Activated T-cell treated with anti-CD3 and anti-CD28 coated beads, Interleukin-2, amount 50 U/mL, for 4 hours (primary cell): ENCODE measurements around the gene TSPAN18. TPM values are rescaled to one million over a fixed set of nuclear protein-coding genes. Genes with fewer than 3 reads are reported as not detected.

Source experiments
- ATAC-seq, 2 donors: fragments of 200-7000 bp; cut with Tn5 transposase; one replicate each; pipeline ENCODE4 v1.10.0; 2021
- DNase-seq: peaks from one replicate; pipeline ENCODE4 v3.0.0-alpha.2; 2020
- H3K27me3 Mint-ChIP-seq: one replicate; pipeline ENCODE4 v1.8.0; 2021; ENCODE audit warnings: low read depth, mixed read lengths
- H3K36me3 Mint-ChIP-seq: one replicate; pipeline ENCODE4 v1.8.0; 2022; ENCODE audit warnings: mixed read lengths; ENCODE audit not compliant: insufficient read depth
- H3K4me1 Mint-ChIP-seq: one replicate; pipeline ENCODE4 v1.8.0; 2021; ENCODE audit warnings: low read depth, mixed read lengths
- H3K4me3 Mint-ChIP-seq: one replicate; pipeline ENCODE4 v1.8.0; 2021; ENCODE audit warnings: mild to moderate bottlenecking, moderate library complexity, mixed read lengths
- H3K9me3 Mint-ChIP-seq: one replicate; pipeline ENCODE4 v1.8.0; 2021; ENCODE audit warnings: mixed read lengths
- total RNA-seq, 3 donors: library from RNA; stranded (reverse); gene quantifications; one replicate each; pipeline ENCODE4 v1.2.1, GENCODE V29; 2021

TSPAN18 gene
- total RNA-seq, 3 donors from 2014 or later = 0.84 to 2.0 (median 1.5) TPM

DNA sequence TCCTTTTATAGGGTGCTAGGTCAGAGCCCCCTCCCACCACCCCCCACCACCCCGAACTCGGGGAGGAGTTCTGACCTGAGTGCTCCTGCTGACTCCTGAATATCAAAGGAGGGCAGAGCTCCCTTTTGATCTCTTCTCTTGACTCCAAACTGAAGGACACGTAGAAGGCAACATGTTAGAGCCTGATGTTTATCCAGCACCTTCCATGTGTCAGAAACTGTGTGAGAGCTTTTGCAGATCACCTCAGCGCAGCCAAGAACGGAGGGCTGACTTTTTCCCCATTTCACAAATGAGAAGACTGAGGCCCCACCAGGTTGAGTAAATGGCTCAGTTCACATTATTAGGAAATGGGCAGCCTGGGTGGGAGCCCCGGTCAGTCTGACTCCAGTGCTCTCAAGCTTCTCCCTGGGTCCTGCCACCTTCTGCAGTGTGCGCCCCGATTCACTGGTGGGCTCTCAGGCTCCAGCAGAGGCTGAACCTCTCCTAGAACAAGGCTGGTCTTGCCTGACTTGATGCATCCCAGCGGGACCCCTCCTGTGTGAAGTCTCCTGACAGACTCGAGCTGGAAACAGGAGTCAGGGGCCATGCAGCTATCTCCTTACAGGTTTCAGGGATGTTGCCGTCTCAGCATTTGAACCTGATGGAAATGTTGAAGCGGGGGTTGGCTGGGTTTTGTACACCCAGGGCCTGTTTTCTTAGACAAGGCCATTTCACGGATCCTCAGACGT is 98.5 kb downstream of the TSPAN18 start:
- H3K36me3 Mint-ChIP-seq = peaks cover 4% of the 10 kb centered on the region
- peaks cover 4% of the 10 kb centered on the region for H3K4me1 Mint-ChIP-seq
- no peak overlapping the region for H3K4me3 Mint-ChIP-seq
- DNase-seq (no peak), ATAC-seq (no peak)
- H3K9me3 Mint-ChIP-seq = no peaks in the 10 kb centered on the region
- no peaks in the 10 kb centered on the region for H3K27me3 Mint-ChIP-seq

- DNase-seq = no peak
- no peaks in the 10 kb centered on the region for H3K4me1 Mint-ChIP-seq
- ATAC-seq = no peak
These were observed 100.3 kb downstream of the TSPAN18 start for GRCh38 chr11:44826922-44827643.

GRCh38 chr11:44828296-44828695 is 101.5 kb downstream of the TSPAN18 start:
- H3K27me3 Mint-ChIP-seq = no peaks in the 10 kb centered on the region
- DNase-seq (no peak), ATAC-seq (no peak)
- H3K4me1 Mint-ChIP-seq = no peaks in the 10 kb centered on the region
- no peaks in the 10 kb centered on the region for H3K9me3 Mint-ChIP-seq
- no peak overlapping the region for H3K4me3 Mint-ChIP-seq
- H3K36me3 Mint-ChIP-seq = peaks cover 10% of the 10 kb centered on the region

More at GRCh38 chr11:44826922-44827643, 100.3 kb downstream of the TSPAN18 start:
- Mint-ChIP-seq H3K36me3 (peaks cover 10% of the 10 kb centered on the region), H3K4me3 (no peak overlapping the region), H3K9me3 (no peaks in the 10 kb centered on the region), H3K27me3 (no peaks in the 10 kb centered on the region)

DNA sequence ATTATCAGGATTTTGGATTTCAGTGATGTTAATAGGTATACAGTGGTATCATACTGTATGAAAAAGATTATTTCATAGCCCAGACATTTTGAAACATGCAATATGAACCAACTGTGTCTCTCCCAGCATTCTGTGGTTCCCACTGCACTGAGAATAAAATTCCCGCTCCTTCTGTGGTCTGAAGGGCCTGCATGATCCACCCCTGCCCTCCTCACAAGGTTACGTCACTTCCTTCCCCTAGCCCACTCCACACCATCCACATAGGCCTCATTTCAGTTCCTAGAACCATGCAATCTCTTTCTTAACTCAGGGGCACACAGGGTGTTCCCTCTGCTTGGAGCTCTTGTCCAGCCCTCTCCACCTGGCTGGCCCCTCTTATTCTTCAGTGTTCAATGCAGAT is 103.1 kb downstream of the TSPAN18 start:
- no peaks in the 10 kb centered on the region for H3K4me1 Mint-ChIP-seq
- ATAC-seq (no peak), DNase-seq (no peak)
- H3K4me3 Mint-ChIP-seq = no peak overlapping the region
- no peaks in the 10 kb centered on the region for H3K27me3 Mint-ChIP-seq
- H3K9me3 Mint-ChIP-seq = no peaks in the 10 kb centered on the region
- peaks cover 14% of the 10 kb centered on the region for H3K36me3 Mint-ChIP-seq

DNA sequence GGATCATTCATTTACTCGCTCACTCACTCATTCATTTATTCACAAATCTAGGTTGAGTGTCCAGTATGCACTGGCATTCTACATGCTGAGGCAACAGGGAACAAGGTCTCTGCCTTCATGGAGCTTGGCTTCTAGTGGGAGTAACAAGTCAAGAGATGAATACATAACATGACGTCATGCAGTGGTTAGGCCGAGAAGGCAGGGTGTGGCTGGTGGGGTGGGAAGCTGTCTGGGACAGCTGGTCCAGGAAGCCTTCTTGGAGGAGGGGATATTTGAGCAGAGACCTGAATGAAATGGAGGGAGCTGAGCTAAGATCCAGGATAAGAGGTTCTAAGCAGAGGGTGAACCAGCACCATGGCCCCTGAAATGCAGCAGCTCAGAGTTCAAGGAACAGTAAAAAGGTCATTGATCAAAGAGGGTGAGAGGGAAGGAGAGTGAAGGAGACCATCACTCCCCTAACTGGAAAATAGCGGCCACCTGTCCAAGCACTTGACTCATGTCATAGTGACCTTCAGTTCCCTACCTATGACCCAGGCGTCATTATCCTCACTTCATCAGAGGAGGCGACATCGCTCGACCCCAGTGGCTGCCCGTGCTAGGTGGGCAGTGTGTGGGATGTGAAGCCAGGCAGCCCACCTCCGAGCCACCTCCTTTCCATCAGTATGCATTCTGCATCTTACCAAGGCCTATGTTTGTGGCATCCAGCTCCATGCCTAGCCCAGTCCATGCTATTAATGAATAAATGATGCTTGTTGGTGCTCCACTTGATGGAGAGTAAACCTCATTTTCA is 105.0 kb downstream of the TSPAN18 start:
- ATAC-seq (no peak), DNase-seq (no peak)
- H3K36me3 Mint-ChIP-seq = peaks cover 12% of the 10 kb centered on the region
- H3K27me3 Mint-ChIP-seq = no peaks in the 10 kb centered on the region
- peaks cover 2% of the 10 kb centered on the region for H3K4me1 Mint-ChIP-seq
- H3K4me3 Mint-ChIP-seq = no peak overlapping the region
- H3K9me3 Mint-ChIP-seq = no peaks in the 10 kb centered on the region

DNA sequence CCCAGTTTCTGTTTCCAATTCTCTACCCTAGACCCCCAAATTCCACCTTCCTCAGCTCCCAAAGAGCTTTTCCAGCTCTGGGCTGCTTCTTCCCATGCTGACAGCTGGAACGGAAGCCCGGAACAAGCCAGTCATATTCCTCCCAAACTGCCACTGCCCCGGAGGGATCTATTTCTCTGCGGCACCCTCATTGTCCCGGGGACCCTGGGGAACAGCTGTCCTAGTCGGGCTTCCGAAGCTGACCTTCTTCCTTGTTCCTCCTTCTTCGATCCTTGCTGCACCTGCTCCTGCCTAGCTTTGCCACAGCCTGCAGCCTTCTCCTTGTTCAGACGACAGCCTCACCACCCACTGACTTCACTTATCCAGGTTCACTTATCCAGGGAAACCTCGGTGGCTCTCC is 105.7 kb downstream of the TSPAN18 start:
- Mint-ChIP-seq H3K4me1 (peaks cover 2% of the 10 kb centered on the region), H3K4me3 (no peak overlapping the region), H3K9me3 (no peaks in the 10 kb centered on the region)

GRCh38 chr11:44833221-44833876 is 106.6 kb downstream of the TSPAN18 start:
- H3K9me3 Mint-ChIP-seq = no peaks in the 10 kb centered on the region
- H3K36me3 Mint-ChIP-seq = peaks cover 17% of the 10 kb centered on the region
- H3K27me3 Mint-ChIP-seq = no peaks in the 10 kb centered on the region
- no peak overlapping the region for H3K4me3 Mint-ChIP-seq
- no peak for DNase-seq
- no peak for ATAC-seq
- peaks cover 2% of the 10 kb centered on the region for H3K4me1 Mint-ChIP-seq

More for the DNA sequence above, 105.7 kb downstream of the TSPAN18 start:
- ATAC-seq (no peak), DNase-seq (no peak)
- H3K27me3 Mint-ChIP-seq = no peaks in the 10 kb centered on the region
- H3K36me3 Mint-ChIP-seq = peaks cover 12% of the 10 kb centered on the region

DNA sequence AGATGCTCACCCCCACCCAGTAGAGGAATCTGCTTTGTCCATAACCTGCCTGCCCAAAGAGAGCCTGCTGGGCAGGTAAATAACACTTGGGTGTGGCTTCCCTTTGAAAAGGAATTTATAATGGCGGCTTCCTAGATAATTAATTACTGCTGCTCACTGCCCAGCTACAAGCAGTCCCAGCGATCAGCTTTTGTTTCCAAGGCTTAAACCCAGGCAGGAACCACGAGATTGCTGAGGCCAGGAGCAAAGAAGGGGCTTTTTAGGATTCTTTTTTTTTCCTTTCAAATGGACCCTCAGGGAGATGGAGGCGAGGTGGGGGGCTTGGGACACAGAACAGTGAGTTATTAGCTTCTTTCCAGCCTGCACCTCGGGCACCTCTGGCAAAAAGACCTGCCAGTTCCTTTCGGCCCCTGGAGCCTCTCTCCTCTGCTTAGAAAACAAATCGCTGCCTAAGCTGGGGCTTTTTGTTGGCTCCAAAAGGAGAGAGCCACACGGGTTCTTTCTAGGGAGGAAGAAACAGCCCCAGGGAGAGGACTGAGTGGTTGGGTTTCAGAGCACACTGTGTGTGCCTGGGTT is 107.2 kb downstream of the TSPAN18 start:
- Mint-ChIP-seq H3K36me3 (peaks cover 19% of the 10 kb centered on the region), H3K4me3 (no peak overlapping the region), H3K4me1 (peaks cover 2% of the 10 kb centered on the region), H3K27me3 (no peaks in the 10 kb centered on the region), H3K9me3 (no peaks in the 10 kb centered on the region)
- ATAC-seq (no peak), DNase-seq (no peak)

DNA sequence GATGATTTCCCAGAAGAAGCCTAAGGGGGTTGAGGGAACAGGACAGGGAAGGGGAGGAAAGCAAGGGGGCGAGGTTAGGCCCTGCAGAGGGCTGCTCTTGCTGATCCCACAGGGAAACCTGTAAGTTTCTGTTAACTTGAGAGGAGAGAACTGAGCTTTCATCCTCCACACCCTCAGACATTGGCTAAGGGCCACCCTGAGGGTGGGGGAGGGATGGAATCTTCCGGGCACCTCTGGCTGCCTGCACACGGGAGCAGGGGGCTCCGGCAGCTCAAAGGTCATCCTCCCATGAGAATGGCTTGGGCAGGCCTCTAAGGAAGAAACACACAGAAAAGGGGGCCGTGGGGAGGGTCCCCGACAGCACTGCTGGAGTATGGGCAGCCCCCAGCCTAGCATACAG is 108.1 kb downstream of the TSPAN18 start:
- Mint-ChIP-seq H3K4me3 (no peak overlapping the region), H3K27me3 (no peaks in the 10 kb centered on the region), H3K9me3 (no peaks in the 10 kb centered on the region), H3K36me3 (peaks cover 19% of the 10 kb centered on the region), H3K4me1 (peaks cover 2% of the 10 kb centered on the region)
- no peak for DNase-seq
- ATAC-seq = no peak

- H3K27me3 Mint-ChIP-seq = no peaks in the 10 kb centered on the region
- no peak overlapping the region for H3K4me3 Mint-ChIP-seq
- H3K4me1 Mint-ChIP-seq = peaks cover 2% of the 10 kb centered on the region
- ATAC-seq (no peak), DNase-seq (no peak)
- peaks cover 17% of the 10 kb centered on the region for H3K36me3 Mint-ChIP-seq
- H3K9me3 Mint-ChIP-seq = no peaks in the 10 kb centered on the region
These were observed 108.5 kb downstream of the TSPAN18 start for GRCh38 chr11:44835296-44835695.

DNA sequence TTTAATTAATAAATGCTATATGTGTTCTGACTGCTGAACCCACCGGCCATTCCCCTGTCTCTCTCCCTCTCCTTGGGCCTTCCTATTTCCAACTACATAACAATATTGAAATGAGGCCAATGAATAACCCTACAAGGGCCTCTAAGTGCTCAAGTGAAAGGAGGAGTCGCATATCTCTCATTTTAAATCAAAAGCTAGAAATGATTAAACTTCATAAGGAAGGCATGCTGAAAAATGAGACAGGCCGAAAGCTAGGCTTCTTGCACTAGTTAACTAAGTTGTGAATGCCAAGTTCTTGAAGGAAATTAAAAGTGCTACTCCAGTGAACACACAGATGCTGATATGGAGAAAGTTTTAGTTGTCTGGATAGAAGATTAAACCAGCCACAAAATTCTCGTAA is 109.2 kb downstream of the TSPAN18 start:
- H3K4me1 Mint-ChIP-seq = peaks cover 2% of the 10 kb centered on the region
- ATAC-seq (no peak), DNase-seq (no peak)
- H3K27me3 Mint-ChIP-seq = no peaks in the 10 kb centered on the region
- H3K4me3 Mint-ChIP-seq = no peak overlapping the region
- peaks cover 15% of the 10 kb centered on the region for H3K36me3 Mint-ChIP-seq
- no peaks in the 10 kb centered on the region for H3K9me3 Mint-ChIP-seq

DNA sequence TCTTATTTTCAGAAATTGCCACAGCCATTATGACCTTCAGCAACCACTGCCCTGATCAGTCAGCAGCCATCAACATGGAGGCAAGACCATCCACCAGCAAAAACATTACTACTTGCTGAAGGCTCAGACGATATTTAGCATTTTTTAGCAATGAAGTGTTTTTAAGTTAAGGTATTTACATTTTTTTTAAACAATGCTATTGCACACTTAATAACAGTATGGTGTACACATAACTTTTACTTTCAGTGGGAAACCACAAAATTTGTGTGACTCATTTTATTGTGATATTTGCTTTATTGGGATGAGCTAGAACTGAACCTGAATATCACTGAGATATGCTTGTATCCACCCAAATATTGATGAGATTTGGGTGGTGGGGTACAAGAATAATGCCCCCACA is 110.9 kb downstream of the TSPAN18 start:
- no peak overlapping the region for H3K4me3 Mint-ChIP-seq
- peaks cover 16% of the 10 kb centered on the region for H3K36me3 Mint-ChIP-seq
- H3K4me1 Mint-ChIP-seq = peaks cover 2% of the 10 kb centered on the region
- ATAC-seq = no peak
- H3K27me3 Mint-ChIP-seq = no peaks in the 10 kb centered on the region
- H3K9me3 Mint-ChIP-seq = peaks cover 4% of the 10 kb centered on the region
- no peak for DNase-seq

- no peak for ATAC-seq
- Mint-ChIP-seq H3K9me3 (peaks cover 14% of the 10 kb centered on the region), H3K4me1 (peaks cover 2% of the 10 kb centered on the region), H3K36me3 (peaks cover 25% of the 10 kb centered on the region), H3K27me3 (no peaks in the 10 kb centered on the region), H3K4me3 (no peak overlapping the region)
- no peak for DNase-seq
These were observed 112.8 kb downstream of the TSPAN18 start for GRCh38 chr11:44839458-44840084.
